Small intestine (tissue), 7 donors: ENCODE data around the gene SYNPO2. TPM values are rescaled to one million over a fixed set of nuclear protein-coding genes. Genes with fewer than 3 reads are reported as not detected.
"Not testable (repeated sequence)": the region's sequence is repeated elsewhere in the genome, so short reads cannot be mapped to it uniquely, and the experiment has no call there.

Source experiments
- DNase-seq, 2 donors: peaks; one replicate each; pipeline versions ENCODE4 v3.0.0 to v3.0.0-alpha.2; 2013
- FAIRE-seq: peaks from 2 replicates; lab custom pipeline; 2012; peaks lifted over from hg19 to GRCh38; lab: Jason Lieb, UNC
- H3K27ac ChIP-seq, 3 donors: one replicate each; pipeline ENCODE4 v1.5.1; 2013; ENCODE audit warnings: low read length in 2 of 3, mild to moderate bottlenecking in 2 of 3, control low read depth in 1 of 3, inconsistent platforms in 1 of 3, low read depth in 1 of 3, moderate library complexity in 1 of 3
- H3K27me3 ChIP-seq, 3 donors: one replicate each; pipeline ENCODE4 v1.6.1; 2013; ENCODE audit warnings: low read length in 3 of 3, inconsistent platforms in 1 of 3; ENCODE audit not compliant: control insufficient read depth in 3 of 3, insufficient read depth in 3 of 3
- H3K36me3 ChIP-seq, 3 donors: one replicate each; pipeline ENCODE4 v1.6.1; 2013; ENCODE audit warnings: low read length in 3 of 3, inconsistent platforms in 1 of 3, low read depth in 1 of 3, mild to moderate bottlenecking in 1 of 3, moderate library complexity in 1 of 3; ENCODE audit not compliant: control insufficient read depth in 3 of 3, insufficient read depth in 2 of 3
- H3K4me1 ChIP-seq, 3 donors: one replicate each; pipeline ENCODE4 v1.6.1; 2013; ENCODE audit warnings: low read length in 2 of 3, inconsistent platforms in 1 of 3, low read depth in 1 of 3, mild to moderate bottlenecking in 1 of 3, moderate library complexity in 1 of 3; ENCODE audit not compliant: control insufficient read depth in 3 of 3, insufficient read depth in 2 of 3
- H3K4me3 ChIP-seq, 3 donors: one replicate each; pipeline ENCODE4 v1.5.1; 2013; ENCODE audit warnings: low read length in 3 of 3, control low read depth in 1 of 3, inconsistent platforms in 1 of 3, low read depth in 1 of 3, mild to moderate bottlenecking in 1 of 3, moderate library complexity in 1 of 3
- H3K9me3 ChIP-seq, 2 donors: one replicate each; pipeline ENCODE4 v1.6.1; 2013; ENCODE audit warnings: low read depth in 1 of 2, low read length in 1 of 2; ENCODE audit not compliant: control insufficient read depth in 2 of 2, insufficient read depth in 1 of 2
- whole genome bisulfite sequencing, 3 donors: extraction: QIAGEN DNeasy Blood & Tissue Kit; methylation state at CpG; one replicate each; pipeline ENCODE4 v1.1.7; 2013; 5-methylcytosine and 5-hydroxymethylcytosine counted together
- polyA plus RNA-seq, 4 donors: library from polyadenylated mRNA; stranded (reverse) in 3 of 4; unstranded in 1 of 4; fragments of 200-250 nt in 3 of 4; fragments of 120-200 nt in 1 of 4; gene quantifications; one replicate each; pipeline versions ENCODE4 v1.2.1 to v1.2.3, GENCODE V29; 2013
- donor health status: healthy with polysubstance abuse.
- donor health status: control.
- donor health status: control.
- donor health status: Bipolar disorder and iron deficiency.
- donor health status: healthy.

Gene SYNPO2
- polyA plus RNA-seq, 4 donors, result 1.1 to 25.3 (median 10.1) TPM

DNA sequence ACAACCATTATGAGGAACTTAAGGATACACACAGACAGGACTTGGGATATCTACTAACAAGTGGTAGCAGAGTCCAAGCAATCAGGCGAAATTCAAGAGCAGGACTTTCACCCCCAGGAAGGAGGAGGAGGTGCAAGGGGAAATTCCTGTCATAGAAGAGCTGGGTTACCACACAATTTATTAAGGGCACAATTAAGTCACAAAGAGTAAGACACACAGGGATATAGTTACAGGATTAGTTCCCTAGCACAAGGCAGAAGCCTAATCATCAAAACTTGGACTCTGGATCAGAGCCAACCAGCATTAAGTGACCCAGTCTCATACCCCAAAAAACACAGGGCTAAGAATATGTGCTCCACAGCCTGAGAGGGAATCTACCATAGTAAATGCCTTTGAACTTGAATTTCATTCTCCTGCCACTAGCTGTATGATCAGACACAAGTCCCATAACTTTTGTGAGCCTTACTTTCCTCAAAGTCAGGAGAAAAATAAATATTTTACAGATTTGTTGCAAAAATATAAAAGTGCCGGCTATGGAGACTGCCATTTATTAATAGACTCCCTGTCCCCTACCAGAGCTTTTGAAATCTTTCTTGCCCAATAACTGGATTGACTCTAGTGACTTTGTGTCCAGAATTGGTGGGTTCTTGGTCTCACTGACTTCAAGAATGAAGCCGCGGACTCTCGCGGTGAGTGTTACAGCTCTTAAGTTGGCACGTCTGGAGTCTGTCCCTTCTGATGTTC, 87.0 kb downstream of the SYNPO2 start:
- FAIRE-seq, result no peak
- no peaks in the 10 kb centered on the region for H3K9me3 ChIP-seq
- H3K27ac ChIP-seq, result peak overlapping the region in 2 of 3 donors; percentile 32 to 43
- WGBS, 3 donors, result 85 to 88% (median 86%) methylated on average over 7 of the region's 7 CpGs
- no peak overlapping the region for H3K4me3 ChIP-seq
- H3K4me1 ChIP-seq, result peaks cover 0 to 13% (median 0%) of the 10 kb centered on the region in 3 donors
- DNase-seq, result peak; percentile 71 to 76
- H3K27me3 ChIP-seq, result no peaks in the 10 kb centered on the region
- H3K36me3 ChIP-seq, result no peaks in the 10 kb centered on the region

DNA sequence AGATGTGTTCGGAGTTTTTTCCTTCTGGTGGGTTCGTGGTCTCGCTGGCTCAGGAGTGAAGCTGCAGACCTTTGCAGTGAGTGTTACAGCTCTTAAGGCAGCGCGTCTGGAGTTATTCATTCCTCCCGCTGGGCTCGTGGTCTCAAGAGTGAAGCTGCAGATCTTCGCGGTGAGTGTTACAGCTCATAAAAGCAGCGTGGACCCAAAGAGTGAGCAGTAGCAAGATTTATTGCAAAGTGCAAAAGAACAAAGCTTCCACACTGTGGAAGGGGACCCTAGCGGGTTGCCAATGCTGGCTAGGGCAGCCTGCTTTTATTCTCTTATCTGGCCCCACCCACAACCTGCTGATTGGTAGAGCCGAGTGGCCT, 87.5 kb downstream of the SYNPO2 start:
- H3K27me3 ChIP-seq, H3K4me3 ChIP-seq, H3K9me3 ChIP-seq, H3K27ac ChIP-seq, FAIRE-seq, H3K36me3 ChIP-seq, DNase-seq: not testable (repeated sequence)
- peaks cover 0 to 13% (median 0%) of the 10 kb centered on the region in 3 donors for H3K4me1 ChIP-seq
- WGBS, 3 donors, result 93 to 96% (median 96%) methylated on average over 12 of the region's 12 CpGs

DNA sequence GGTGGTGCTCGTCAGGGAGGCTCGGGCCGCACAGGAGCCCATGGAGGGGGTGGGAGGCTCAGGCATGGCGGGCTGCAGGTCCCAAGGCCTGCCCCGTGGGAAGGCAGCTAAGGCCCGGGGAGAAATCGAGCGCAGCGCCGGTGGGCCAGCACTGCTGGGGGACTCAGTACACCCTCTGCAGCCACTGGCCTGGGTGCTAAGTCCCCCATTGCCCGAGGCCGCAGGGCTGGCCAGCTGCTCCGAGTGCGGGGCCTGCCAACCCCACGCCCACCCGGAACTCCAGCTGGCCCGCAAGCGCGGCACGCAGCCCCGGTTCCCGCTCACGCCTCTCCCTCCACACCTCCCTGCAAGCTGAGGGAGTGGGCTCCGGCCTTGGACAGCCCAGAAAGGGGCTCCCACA, 88.4 kb downstream of the SYNPO2 start:
- FAIRE-seq, H3K36me3 ChIP-seq, H3K27me3 ChIP-seq, H3K9me3 ChIP-seq, H3K27ac ChIP-seq, H3K4me3 ChIP-seq, DNase-seq: not testable (repeated sequence)
- peaks cover 0 to 13% (median 0%) of the 10 kb centered on the region in 3 donors for H3K4me1 ChIP-seq
- 85 to 98% (median 91%) methylated on average over 9 to 24 of the region's 24 CpGs for WGBS, 3 donors

DNA sequence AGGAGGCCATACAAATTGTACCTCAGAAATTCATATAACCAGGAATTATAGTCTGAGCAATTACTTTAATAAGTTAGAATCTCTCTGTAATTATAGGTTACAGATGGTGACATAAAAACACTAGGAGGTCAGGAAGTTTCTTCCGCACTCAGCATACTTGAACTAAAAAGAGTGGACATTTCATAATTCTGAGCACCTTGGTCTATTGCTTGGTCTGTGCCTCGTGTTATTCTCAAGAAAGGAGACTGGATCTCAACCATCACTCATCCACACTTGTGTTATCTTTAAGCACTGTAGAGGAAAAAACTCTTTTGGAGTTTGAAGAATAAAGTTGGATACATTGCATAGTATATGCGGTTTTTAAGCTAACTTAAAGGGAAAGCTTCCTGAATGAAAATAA, 91.1 kb downstream of the SYNPO2 start:
- no peak overlapping the region for H3K4me3 ChIP-seq
- H3K27ac ChIP-seq, result no peak overlapping the region
- no peaks in the 10 kb centered on the region for H3K27me3 ChIP-seq
- H3K9me3 ChIP-seq, result no peaks in the 10 kb centered on the region
- DNase-seq (no peak), FAIRE-seq (no peak)
- WGBS, 3 donors, result 76 to 86% (median 80%) methylated on average over 3 of the region's 3 CpGs
- H3K36me3 ChIP-seq, result no peaks in the 10 kb centered on the region
- H3K4me1 ChIP-seq, result peaks cover 0 to 10% (median 0%) of the 10 kb centered on the region in 3 donors

DNA sequence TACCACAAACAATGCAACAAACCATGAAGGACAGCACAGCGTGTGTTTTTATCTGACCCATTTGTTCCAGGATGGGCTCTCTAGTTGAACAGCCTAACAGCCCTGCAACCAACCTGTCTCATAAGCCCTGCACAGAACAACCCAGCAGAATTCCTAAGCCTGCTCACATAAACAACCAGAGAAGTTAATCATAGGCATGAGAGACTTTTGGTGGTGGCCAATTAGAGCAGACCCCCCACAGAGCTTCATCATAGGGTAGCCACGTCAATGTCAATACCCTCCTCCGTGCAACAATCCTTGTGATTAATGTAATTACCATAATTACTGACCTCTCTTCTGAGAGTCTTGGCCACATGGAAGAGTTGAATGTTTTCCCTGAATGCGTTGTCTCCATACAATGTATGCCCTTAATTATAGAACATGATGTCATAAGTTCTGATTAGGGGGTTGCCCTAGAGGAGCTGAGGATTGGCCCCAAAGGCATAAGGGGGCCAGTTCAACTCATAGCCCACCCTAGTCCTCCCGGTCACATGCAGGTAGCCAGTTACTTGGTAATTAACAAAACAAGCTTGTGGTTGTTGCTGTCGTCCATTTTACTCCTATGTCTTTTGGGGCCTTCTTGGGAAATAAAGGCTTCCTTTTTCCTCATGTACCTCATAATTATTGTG, 92.7 kb downstream of the SYNPO2 start:
- no peak for FAIRE-seq
- no peak for DNase-seq
- no peak overlapping the region for H3K27ac ChIP-seq
- no peaks in the 10 kb centered on the region for H3K4me1 ChIP-seq
- no peaks in the 10 kb centered on the region for H3K36me3 ChIP-seq
- 62 to 65% (median 62%) methylated on average over 6 of the region's 6 CpGs for WGBS, 3 donors
- no peaks in the 10 kb centered on the region for H3K9me3 ChIP-seq
- no peaks in the 10 kb centered on the region for H3K27me3 ChIP-seq
- no peak overlapping the region for H3K4me3 ChIP-seq

DNA sequence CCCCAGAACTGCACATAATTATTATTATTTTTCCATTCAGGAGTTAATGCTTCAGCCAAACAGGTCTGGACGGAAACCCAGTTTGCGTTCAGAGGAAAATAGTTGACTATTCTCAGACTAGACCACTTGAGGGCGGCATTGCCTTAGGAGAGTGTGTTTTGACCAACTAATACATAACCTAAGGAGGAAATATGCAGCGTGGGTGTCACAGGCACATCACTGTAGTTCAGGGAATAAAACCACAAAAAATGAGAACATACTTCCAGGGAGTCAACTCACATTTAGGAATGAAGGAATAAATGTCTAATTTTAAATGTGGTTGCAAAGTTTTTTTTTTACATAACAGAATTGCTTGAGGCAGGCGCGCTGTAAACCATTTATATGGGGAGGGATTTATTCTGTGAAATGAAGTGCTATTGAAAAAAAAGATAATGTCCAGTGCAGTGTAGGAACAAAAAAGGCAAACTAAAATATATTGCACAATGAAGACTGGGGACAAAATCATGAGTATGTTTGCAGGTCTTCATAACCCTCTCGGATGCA, 93.3 kb downstream of the SYNPO2 start:
- no peaks in the 10 kb centered on the region for H3K27me3 ChIP-seq
- no peaks in the 10 kb centered on the region for H3K36me3 ChIP-seq
- DNase-seq (peak; percentile 68 to 71), FAIRE-seq (peak; percentile 78)
- H3K4me1 ChIP-seq, result no peaks in the 10 kb centered on the region
- H3K9me3 ChIP-seq, result no peaks in the 10 kb centered on the region
- H3K4me3 ChIP-seq, result no peak overlapping the region
- no peak overlapping the region for H3K27ac ChIP-seq
- WGBS, 3 donors, result 37 to 41% (median 38%) methylated on average over 7 of the region's 7 CpGs

DNA sequence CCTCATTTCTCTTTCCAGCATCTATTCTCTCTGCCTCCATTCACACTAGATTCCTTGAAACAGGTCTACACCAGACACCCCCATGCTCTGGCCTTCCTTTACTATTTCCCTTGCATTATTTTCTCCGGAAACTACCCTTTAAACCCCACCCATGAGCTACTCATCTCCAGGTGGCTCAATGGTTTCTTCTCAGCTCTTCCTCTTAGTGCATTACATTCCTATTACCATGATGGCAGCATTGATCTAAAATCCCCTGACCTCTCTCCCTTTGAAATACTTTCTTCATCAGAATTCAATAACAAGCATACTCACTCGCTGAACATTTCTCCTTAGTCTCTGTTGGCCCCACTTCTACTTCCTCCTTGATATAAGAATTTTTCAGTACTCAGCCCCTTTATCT, 94.6 kb downstream of the SYNPO2 start:
- Histone ChIP-seq H3K4me1 (no peaks in the 10 kb centered on the region), H3K27me3 (no peaks in the 10 kb centered on the region), H3K36me3 (no peaks in the 10 kb centered on the region), H3K4me3 (no peak overlapping the region), H3K9me3 (no peaks in the 10 kb centered on the region), H3K27ac (no peak overlapping the region)
- WGBS, 3 donors, result 84 to 85% (median 84%) methylated on average over 2 of the region's 2 CpGs
- FAIRE-seq, result no peak
- no peak for DNase-seq

DNA sequence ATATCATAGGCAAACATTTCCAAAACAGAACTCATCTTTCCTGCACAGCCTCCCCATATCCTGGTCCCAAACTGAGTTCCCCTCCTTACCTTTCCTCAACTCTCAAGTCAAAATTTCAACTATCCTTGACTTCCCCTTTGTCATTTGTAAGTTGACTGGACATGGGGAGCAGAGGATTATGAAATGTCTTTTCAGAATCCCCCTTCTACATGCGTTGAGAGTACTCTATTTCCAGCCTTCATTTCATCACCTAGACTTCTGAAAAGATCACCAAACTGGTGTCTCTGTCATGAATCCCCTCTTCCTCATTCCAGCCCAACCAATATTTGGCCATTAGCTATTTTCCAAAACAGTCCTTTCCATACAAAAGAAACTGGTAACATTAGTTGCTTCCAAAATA, 95.2 kb downstream of the SYNPO2 start:
- no peaks in the 10 kb centered on the region for H3K9me3 ChIP-seq
- no peak overlapping the region for H3K27ac ChIP-seq
- H3K36me3 ChIP-seq, result no peaks in the 10 kb centered on the region
- WGBS, 3 donors, result 71 to 86% (median 74%) methylated on average over 1 of the region's 1 CpG
- FAIRE-seq, result no peak
- no peaks in the 10 kb centered on the region for H3K27me3 ChIP-seq
- no peak for DNase-seq
- no peak overlapping the region for H3K4me3 ChIP-seq
- H3K4me1 ChIP-seq, result no peaks in the 10 kb centered on the region
